ENCODE results near the gene CHMP1B.

CHMP1B gene

GRCh38 chr18:11851146-11851805 is at the start of gene CHMP1B:
Gene CHMP1B, plus strand, starts transcription at chr18:11851413. Its CDS starts 99 bp downstream, at chr18:11851512.
- TF ChIP-seq CTCF (conservative IDR thresholded peaks at IDR 0.05; ENCODE audit: control insufficient read depth, insufficient read depth, low read depth, low read length), result no peak
- DNase-seq (ENCODE audit: low read depth), result peak; percentile 96

GRCh38 chr18:11801573-11801972 is 49.6 kb upstream of the CHMP1B start:
- no peak for DNase-seq (ENCODE audit: low read depth)
- H3K4me3 ChIP-seq (ENCODE audit: control insufficient read depth, low read depth, low read length), result no peak overlapping the region
- TF ChIP-seq CTCF (conservative IDR thresholded peaks at IDR 0.05; ENCODE audit: control insufficient read depth, insufficient read depth, low read depth, low read length), result no peak

More at GRCh38 chr18:11851146-11851805, at the start of gene CHMP1B:
- peak within 1 kb of the TSS; percentile 90 for H3K4me3 ChIP-seq (ENCODE audit: control insufficient read depth, low read depth, low read length)

- no peak for DNase-seq (ENCODE audit: low read depth)
- no peak for TF ChIP-seq CTCF (conservative IDR thresholded peaks at IDR 0.05; ENCODE audit: control insufficient read depth, insufficient read depth, low read depth, low read length)
- H3K4me3 ChIP-seq (ENCODE audit: control insufficient read depth, low read depth, low read length), result no peak overlapping the region
These were observed 49.1 kb upstream of the CHMP1B start for GRCh38 chr18:11802158-11802557.

- no peak for TF ChIP-seq CTCF (conservative IDR thresholded peaks at IDR 0.05; ENCODE audit: control insufficient read depth, insufficient read depth, low read depth, low read length)
- DNase-seq (ENCODE audit: low read depth), result no peak
These were observed 48.6 kb upstream of the CHMP1B start for GRCh38 chr18:11802586-11802985.

GRCh38 chr18:11807233-11807632 is 44.0 kb upstream of the CHMP1B start:
- DNase-seq (ENCODE audit: low read depth), result peak; percentile 31
- H3K4me3 ChIP-seq (ENCODE audit: control insufficient read depth, low read depth, low read length), result no peak overlapping the region
- TF ChIP-seq CTCF (conservative IDR thresholded peaks at IDR 0.05; ENCODE audit: control insufficient read depth, insufficient read depth, low read depth, low read length), result no peak

More at GRCh38 chr18:11802586-11802985, 48.6 kb upstream of the CHMP1B start:
- H3K4me3 ChIP-seq (ENCODE audit: control insufficient read depth, low read depth, low read length), result no peak overlapping the region

GRCh38 chr18:11808001-11808855 is 43.0 kb upstream of the CHMP1B start:
- DNase-seq (ENCODE audit: low read depth), result peak; percentile 73
- no peak for TF ChIP-seq CTCF (conservative IDR thresholded peaks at IDR 0.05; ENCODE audit: control insufficient read depth, insufficient read depth, low read depth, low read length)
- no peak overlapping the region for H3K4me3 ChIP-seq (ENCODE audit: control insufficient read depth, low read depth, low read length)

All from fibroblast of mammary gland (primary cell).